ENCODE measurements around the gene LAMA2.

LAMA2 gene

DNA sequence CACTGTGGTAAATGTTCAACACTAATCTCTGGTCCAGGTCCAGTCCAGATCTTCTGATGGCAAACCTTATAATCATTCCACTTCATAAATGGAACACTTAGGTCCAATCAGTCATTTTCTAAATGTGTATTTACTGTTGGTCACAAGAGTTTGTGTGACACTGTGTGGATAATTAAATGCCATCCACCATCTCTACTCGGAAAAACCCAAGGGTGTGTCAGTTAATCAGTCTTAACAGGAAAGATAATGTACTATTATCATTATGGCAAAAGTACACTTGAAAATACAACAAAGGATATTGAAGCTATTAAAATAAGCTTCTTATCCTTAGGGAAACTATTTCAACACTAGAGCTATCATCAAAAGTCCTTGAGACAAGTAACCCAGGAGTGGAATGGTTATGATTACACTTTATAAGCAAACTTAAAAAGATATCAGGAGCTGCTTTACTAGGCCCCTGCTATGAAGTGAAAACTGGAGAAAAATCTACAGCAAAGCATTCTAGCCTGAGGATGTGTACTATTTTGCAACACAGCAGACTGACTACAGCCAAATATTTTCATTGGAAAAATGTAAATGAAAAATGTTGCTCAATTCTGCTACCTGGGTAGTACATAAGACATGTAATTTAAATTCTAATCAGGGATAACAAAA is 227.9 kb downstream of the LAMA2 start:
- DNase-seq (ENCODE audit: low read depth), result peak; percentile 58
- no peak overlapping the region for H3K4me3 ChIP-seq (ENCODE audit: low read depth, low read length)
- TF ChIP-seq, protein P1, sequence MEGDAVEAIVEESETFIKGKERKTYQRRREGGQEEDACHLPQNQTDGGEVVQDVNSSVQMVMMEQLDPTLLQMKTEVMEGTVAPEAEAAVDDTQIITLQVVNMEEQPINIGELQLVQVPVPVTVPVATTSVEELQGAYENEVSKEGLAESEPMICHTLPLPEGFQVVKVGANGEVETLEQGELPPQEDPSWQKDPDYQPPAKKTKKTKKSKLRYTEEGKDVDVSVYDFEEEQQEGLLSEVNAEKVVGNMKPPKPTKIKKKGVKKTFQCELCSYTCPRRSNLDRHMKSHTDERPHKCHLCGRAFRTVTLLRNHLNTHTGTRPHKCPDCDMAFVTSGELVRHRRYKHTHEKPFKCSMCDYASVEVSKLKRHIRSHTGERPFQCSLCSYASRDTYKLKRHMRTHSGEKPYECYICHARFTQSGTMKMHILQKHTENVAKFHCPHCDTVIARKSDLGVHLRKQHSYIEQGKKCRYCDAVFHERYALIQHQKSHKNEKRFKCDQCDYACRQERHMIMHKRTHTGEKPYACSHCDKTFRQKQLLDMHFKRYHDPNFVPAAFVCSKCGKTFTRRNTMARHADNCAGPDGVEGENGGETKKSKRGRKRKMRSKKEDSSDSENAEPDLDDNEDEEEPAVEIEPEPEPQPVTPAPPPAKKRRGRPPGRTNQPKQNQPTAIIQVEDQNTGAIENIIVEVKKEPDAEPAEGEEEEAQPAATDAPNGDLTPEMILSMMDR (conservative IDR thresholded peaks at IDR 0.05; ENCODE audit: low read depth, low read length), result no peak

DNA sequence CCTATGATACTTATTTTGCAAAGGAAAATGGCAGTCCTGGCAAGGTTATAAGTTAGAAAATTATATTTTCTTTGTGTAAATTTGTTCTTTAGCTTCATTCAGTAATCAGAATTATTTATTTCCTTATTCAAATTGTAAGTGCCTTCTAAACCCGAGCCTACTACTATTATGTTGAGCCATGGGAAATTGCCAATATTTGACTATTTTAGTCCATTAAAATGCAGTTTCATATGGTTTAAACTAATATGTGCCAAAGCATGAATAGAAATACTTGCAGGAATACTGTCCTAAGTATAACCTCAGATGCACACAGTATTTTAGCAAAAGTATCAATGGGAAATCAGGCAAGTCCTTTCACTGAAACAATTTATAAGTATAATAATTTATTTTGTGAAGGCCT is 228.4 kb downstream of the LAMA2 start:
- no peak for DNase-seq (ENCODE audit: low read depth)
- no peak overlapping the region for H3K4me3 ChIP-seq (ENCODE audit: low read depth, low read length)
- TF ChIP-seq, protein P1 (conservative IDR thresholded peaks at IDR 0.05; ENCODE audit: low read depth, low read length), result no peak

DNA sequence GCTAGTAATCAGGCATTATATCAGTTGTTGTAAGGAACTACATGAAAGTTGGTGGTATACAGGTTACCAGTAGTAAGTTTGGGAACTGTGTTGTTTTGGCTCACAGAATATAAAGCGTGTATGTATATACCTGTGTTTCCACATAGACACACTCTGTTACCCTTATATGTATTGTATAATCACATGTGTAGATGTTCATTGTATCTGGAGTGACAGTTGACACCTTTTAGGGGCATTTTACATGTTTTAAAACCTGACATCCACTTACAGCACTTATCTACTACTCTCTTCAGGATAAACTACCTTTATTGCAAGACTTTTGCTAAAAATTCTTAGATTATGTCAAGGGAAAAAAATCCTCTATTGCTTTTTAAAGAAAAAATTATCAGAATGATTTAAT is 228.9 kb downstream of the LAMA2 start:
- TF ChIP-seq, protein P1 (conservative IDR thresholded peaks at IDR 0.05; ENCODE audit: low read depth, low read length), result no peak
- H3K4me3 ChIP-seq (ENCODE audit: low read depth, low read length), result no peak overlapping the region
- DNase-seq (ENCODE audit: low read depth), result no peak

DNA sequence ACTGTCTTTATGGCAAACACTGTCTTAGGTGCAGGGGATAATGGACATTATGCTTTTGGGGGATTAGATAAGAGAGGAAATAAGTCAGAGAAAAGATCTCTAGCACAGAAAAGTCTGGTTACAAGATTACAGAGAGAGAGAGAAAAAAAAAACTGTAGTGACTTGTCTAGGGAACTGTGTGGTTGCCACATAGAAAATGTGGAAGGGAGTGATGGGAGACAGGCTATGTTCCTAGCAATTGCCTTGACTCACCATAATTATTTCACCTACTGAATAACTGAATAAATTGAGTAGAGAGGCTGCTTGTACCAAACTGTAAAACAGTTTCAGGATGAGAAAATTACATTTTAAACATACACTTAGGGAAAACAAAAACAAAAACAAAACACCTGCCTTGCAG is 229.7 kb downstream of the LAMA2 start:
- no peak overlapping the region for H3K4me3 ChIP-seq (ENCODE audit: low read depth, low read length)
- DNase-seq (ENCODE audit: low read depth), result no peak
- TF ChIP-seq, protein P1 (conservative IDR thresholded peaks at IDR 0.05; ENCODE audit: low read depth, low read length), result no peak

DNA sequence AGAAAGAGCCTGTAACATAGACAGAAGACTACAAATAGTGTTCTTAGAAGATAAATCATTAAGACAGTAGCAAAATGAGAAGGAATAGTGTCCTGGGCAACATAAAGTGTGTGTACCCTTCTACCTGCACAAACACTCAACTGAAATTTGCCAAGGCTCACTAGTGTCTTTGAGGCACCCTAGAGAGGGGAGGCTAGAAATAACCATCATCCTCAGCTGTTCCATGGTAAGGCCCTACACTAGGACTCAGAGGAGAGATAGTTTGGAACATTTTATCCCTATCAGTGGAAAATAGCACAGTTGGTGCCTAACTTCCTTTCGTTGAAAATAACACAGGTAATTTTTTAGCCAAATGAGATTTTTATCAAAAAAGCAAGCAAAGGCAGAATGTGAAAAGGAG is 230.7 kb downstream of the LAMA2 start:
- no peak for DNase-seq (ENCODE audit: low read depth)

DNA sequence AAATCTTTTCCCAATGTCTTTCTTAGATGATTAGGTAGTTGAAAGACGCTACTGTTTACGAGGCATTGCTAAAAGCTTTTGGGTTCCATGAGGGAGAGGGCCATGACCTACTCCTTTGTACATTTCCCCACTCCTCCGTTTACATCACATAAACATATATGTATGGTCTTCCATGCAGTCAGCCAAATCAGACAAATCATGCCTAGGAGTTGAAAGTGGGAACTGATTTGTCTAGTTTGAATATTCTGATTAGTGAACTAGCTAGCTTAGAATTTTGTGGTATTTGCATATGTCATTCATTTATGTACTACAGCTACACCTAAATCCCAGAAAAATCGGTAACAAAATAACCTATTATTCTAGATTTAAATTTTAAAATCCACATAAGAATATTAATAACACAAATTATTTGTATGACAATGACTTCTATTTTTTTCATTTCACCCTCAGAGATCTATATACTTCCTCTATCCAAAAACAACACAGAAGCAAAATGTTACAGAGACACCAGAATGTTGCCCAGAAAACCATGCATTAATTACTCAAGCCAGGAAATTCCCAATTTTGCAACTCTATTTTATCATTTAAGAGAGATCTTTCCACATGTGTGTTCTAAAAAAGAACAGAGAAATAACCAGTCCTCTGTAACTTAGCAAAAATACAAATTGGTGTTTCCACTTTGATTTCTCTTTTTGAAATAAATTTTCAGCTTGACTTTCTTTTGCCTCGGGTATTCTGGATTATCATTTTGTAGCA is 231.9 kb downstream of the LAMA2 start:
- peak; percentile 54 for DNase-seq (ENCODE audit: low read depth)
- H3K4me3 ChIP-seq (ENCODE audit: low read depth, low read length), result no peak overlapping the region
- TF ChIP-seq, protein P1 (conservative IDR thresholded peaks at IDR 0.05; ENCODE audit: low read depth, low read length), result no peak

More for the DNA sequence above, 230.7 kb downstream of the LAMA2 start:
- H3K4me3 ChIP-seq (ENCODE audit: low read depth, low read length), result no peak overlapping the region
- TF ChIP-seq, protein P1 (conservative IDR thresholded peaks at IDR 0.05; ENCODE audit: low read depth, low read length), result no peak

All from choroid plexus epithelial cell (primary cell).